Measurements from ENCODE around the gene MIA. TPM values are rescaled to one million over a fixed set of nuclear protein-coding genes. Genes with fewer than 3 reads are reported as not detected.

MIA gene
- total and polyA plus RNA-seq, 2 donors (not counting 1 experiment from before 2014, with no cell fraction given): 0.37 to 5.7 TPM

GRCh38 chr19:40736661-40737060 lies 38.7 kb upstream of the MIA start:
- intact Hi-C loops (cut with micrococcal nuclease): no loop called here
- POLR2A ChIA-PET: no interaction called here
- H3K4me2 ChIP-seq (replicated peaks; ENCODE audit: low read depth, low read length, poor library complexity, severe bottlenecking): no peak overlapping the region
- ATAC-seq (ENCODE audit: low read depth) (no peak), DNase-seq (no peak)
- no peaks in the 10 kb centered on the region for H3K9me3 ChIP-seq (ENCODE audit: control extremely low read depth in 1 of 3, control insufficient read depth in 2 of 3, insufficient read depth in 1 of 3, low read length in 2 of 3)
- Mint-ChIP-seq H3K9me3 (ENCODE audit: insufficient read depth) (no peaks in the 10 kb centered on the region), H3K4me3 (no peak overlapping the region), H3K4me1 (no peaks in the 10 kb centered on the region), H3K27ac (no peak overlapping the region), H3K27me3 (no peaks in the 10 kb centered on the region)
- no peak overlapping the region for H2AFZ ChIP-seq (ENCODE audit: insufficient read depth, low read depth, low read length, poor library complexity, severe bottlenecking)
- no peak for TF ChIP-seq EZH2 (IDR thresholded peaks at IDR 0.05; ENCODE audit: borderline replicate concordance, insufficient read depth, low read depth, low read length, poor library complexity, severe bottlenecking)
- no peak for TF ChIP-seq CTCF (IDR thresholded peaks at IDR 0.05)
- no peak overlapping the region for H3K27ac ChIP-seq (ENCODE audit: low read length in 2 of 2)
- 100% methylated on average over 2 of the region's 9 CpGs for WGBS (ENCODE audit: insufficient coverage)
- no peaks in the 10 kb centered on the region for H3K79me2 ChIP-seq (ENCODE audit: control insufficient read depth, insufficient read depth, low read length)
- no peak overlapping the region for H3K9ac ChIP-seq (ENCODE audit: low read length)
- H3K4me3 ChIP-seq (ENCODE audit: control extremely low read depth in 1 of 5, extremely low read depth in 1 of 5, insufficient read depth in 1 of 5, low read depth in 2 of 5, low read length in 4 of 5): no peak overlapping the region
- H3K27me3 ChIP-seq (replicated peaks in 1 of 4; ENCODE audit: control extremely low read depth in 1 of 4, control insufficient read depth in 3 of 4, insufficient read depth in 4 of 4, low read length in 3 of 4): no peaks in the 10 kb centered on the region
- H3K4me1 ChIP-seq (ENCODE audit: control insufficient read depth in 2 of 2, insufficient read depth in 2 of 2, low read length in 2 of 2): no peaks in the 10 kb centered on the region
- H4K20me1 ChIP-seq (ENCODE audit: control insufficient read depth, insufficient read depth, low read length, poor library complexity, severe bottlenecking): no peaks in the 10 kb centered on the region
- CTCF ChIA-PET: no interaction called here
- peaks cover 0 to 55% of the 10 kb centered on the region in 2 experiments for H3K36me3 ChIP-seq (replicated peaks in 1 of 2; ENCODE audit: control extremely low read depth in 1 of 2, control insufficient read depth in 1 of 2, extremely low read depth in 1 of 2, insufficient read depth in 2 of 2, low read length in 1 of 2)

GRCh38 chr19:40737102-40737644 lies 38.1 kb upstream of the MIA start:
- DNase-seq (no peak), ATAC-seq (ENCODE audit: low read depth) (no peak)
- Histone ChIP-seq H3K36me3 (replicated peaks in 1 of 2; ENCODE audit: control extremely low read depth in 1 of 2, control insufficient read depth in 1 of 2, extremely low read depth in 1 of 2, insufficient read depth in 2 of 2, low read length in 1 of 2) (peaks cover 0 to 58% of the 10 kb centered on the region in 2 experiments), H3K27ac (ENCODE audit: low read length in 2 of 2) (no peak overlapping the region), H3K4me3 (ENCODE audit: control extremely low read depth in 1 of 5, extremely low read depth in 1 of 5, insufficient read depth in 1 of 5, low read depth in 2 of 5, low read length in 4 of 5) (no peak overlapping the region), H3K27me3 (replicated peaks in 1 of 4; ENCODE audit: control extremely low read depth in 1 of 4, control insufficient read depth in 3 of 4, insufficient read depth in 4 of 4, low read length in 3 of 4) (no peaks in the 10 kb centered on the region), H3K4me2 (replicated peaks; ENCODE audit: low read depth, low read length, poor library complexity, severe bottlenecking) (no peak overlapping the region), H3K79me2 (ENCODE audit: control insufficient read depth, insufficient read depth, low read length) (no peaks in the 10 kb centered on the region), H3K9me3 (ENCODE audit: control extremely low read depth in 1 of 3, control insufficient read depth in 2 of 3, insufficient read depth in 1 of 3, low read length in 2 of 3) (no peaks in the 10 kb centered on the region), H2AFZ (ENCODE audit: insufficient read depth, low read depth, low read length, poor library complexity, severe bottlenecking) (no peak overlapping the region), H4K20me1 (ENCODE audit: control insufficient read depth, insufficient read depth, low read length, poor library complexity, severe bottlenecking) (no peaks in the 10 kb centered on the region), H3K9ac (ENCODE audit: low read length) (no peak overlapping the region), H3K4me1 (ENCODE audit: control insufficient read depth in 2 of 2, insufficient read depth in 2 of 2, low read length in 2 of 2) (no peaks in the 10 kb centered on the region)
- Mint-ChIP-seq H3K4me3 (no peak overlapping the region), H3K9me3 (ENCODE audit: insufficient read depth) (no peaks in the 10 kb centered on the region), H3K27me3 (no peaks in the 10 kb centered on the region), H3K27ac (no peak overlapping the region), H3K4me1 (no peaks in the 10 kb centered on the region)
- no peak for TF ChIP-seq EZH2 (IDR thresholded peaks at IDR 0.05; ENCODE audit: borderline replicate concordance, insufficient read depth, low read depth, low read length, poor library complexity, severe bottlenecking)
- no peak for TF ChIP-seq CTCF (IDR thresholded peaks at IDR 0.05)
- POLR2A ChIA-PET: no interaction called here
- CTCF ChIA-PET: no interaction called here
- intact Hi-C loops (cut with micrococcal nuclease): no loop called here
- over 99% methylated on average over 9 of the region's 9 CpGs for WGBS (ENCODE audit: insufficient coverage)
